Mesenchymal stem cell (in vitro differentiated cells and primary cell): ENCODE data around the gene SMARCAL1.
A peak's percentile ranks its signal among the peaks of the same experiment; 100 is the strongest.

Source experiments
- DNase-seq: peaks from one replicate; pipeline ENCODE4 v3.0.0-alpha.2; 2013
- H2AFZ ChIP-seq: one replicate; pipeline ENCODE4 v1.6.1; 2013; ENCODE audit warnings: low read depth, mild to moderate bottlenecking, control low read depth, inconsistent platforms, low read length, moderate library complexity
- H2AK5ac ChIP-seq: 2 replicates; pipeline ENCODE4 v1.6.1; 2013; ENCODE audit warnings: low read length, moderate library complexity, mild to moderate bottlenecking, inconsistent platforms; ENCODE audit not compliant: severe bottlenecking
- H2BK120ac ChIP-seq: one replicate; pipeline ENCODE4 v1.6.1; 2013; ENCODE audit warnings: low read depth, mild to moderate bottlenecking, inconsistent platforms, low read length, moderate library complexity
- H2BK12ac ChIP-seq, 2 experiments: one replicate each; pipeline ENCODE4 v1.6.1; 2013; ENCODE audit warnings: inconsistent platforms in 2 of 2, low read length in 2 of 2, mild to moderate bottlenecking in 2 of 2, moderate library complexity in 2 of 2, control low read depth in 1 of 2
- H2BK15ac ChIP-seq: one replicate; pipeline ENCODE4 v1.6.1; 2013; ENCODE audit warnings: mild to moderate bottlenecking, low read depth, inconsistent platforms; ENCODE audit not compliant: poor library complexity, severe bottlenecking
- H2BK5ac ChIP-seq: 2 replicates; pipeline ENCODE4 v1.6.1; 2013; ENCODE audit warnings: low read depth, mild to moderate bottlenecking, low read length, control low read depth, inconsistent platforms; ENCODE audit not compliant: poor library complexity, severe bottlenecking
- H3K14ac ChIP-seq, 2 experiments: one replicate each; pipeline ENCODE4 v1.6.1; 2013; ENCODE audit warnings: inconsistent platforms in 2 of 2, low read length in 2 of 2, control low read depth in 1 of 2, mild to moderate bottlenecking in 1 of 2, moderate library complexity in 1 of 2
- H3K18ac ChIP-seq, 2 experiments: one replicate each; pipeline ENCODE4 v1.6.1; 2013; ENCODE audit warnings: inconsistent platforms in 2 of 2, low read length in 2 of 2, control low read depth in 1 of 2, low read depth in 1 of 2, mild to moderate bottlenecking in 1 of 2
- H3K23ac ChIP-seq, 2 experiments: one replicate each; pipeline ENCODE4 v1.6.1; 2013; ENCODE audit warnings: inconsistent platforms in 2 of 2, low read length in 2 of 2, mild to moderate bottlenecking in 2 of 2, moderate library complexity in 2 of 2, control low read depth in 1 of 2
- H3K27ac ChIP-seq: 2 replicates; pipeline ENCODE4 v1.5.1; 2013; ENCODE audit warnings: mild to moderate bottlenecking, moderate library complexity, low read length, control low read depth, inconsistent platforms; ENCODE audit not compliant: poor library complexity, severe bottlenecking
- H3K27me3 ChIP-seq, 2 experiments: 2 replicates each; pipeline versions ENCODE4 v1.6.1 to v1.7.0; 2013; ENCODE audit warnings: low read length in 2 of 2, mild to moderate bottlenecking in 2 of 2, moderate library complexity in 2 of 2, control low read depth in 1 of 2, inconsistent platforms in 1 of 2; ENCODE audit not compliant: control insufficient read depth in 1 of 2, insufficient read depth in 1 of 2
- H3K36me3 ChIP-seq, 2 experiments: 2 replicates each; pipeline versions ENCODE4 v1.6.1 to v1.7.0; 2013; ENCODE audit warnings: low read length in 2 of 2, control low read depth in 1 of 2, inconsistent platforms in 1 of 2, low read depth in 1 of 2, mild to moderate bottlenecking in 1 of 2; ENCODE audit not compliant: insufficient read depth in 2 of 2, control insufficient read depth in 1 of 2
- H3K4ac ChIP-seq, 2 experiments: one replicate each; pipeline ENCODE4 v1.6.1; 2013; ENCODE audit warnings: inconsistent platforms in 2 of 2, low read length in 2 of 2, mild to moderate bottlenecking in 2 of 2, moderate library complexity in 2 of 2, control low read depth in 1 of 2, low read depth in 1 of 2
- H3K4me1 ChIP-seq: 2 replicates; pipeline ENCODE4 v1.6.1; 2013; ENCODE audit warnings: low read depth, low read length, control low read depth; ENCODE audit not compliant: control insufficient read depth, insufficient read depth
- H3K4me2 ChIP-seq: 2 replicates; pipeline ENCODE4 v1.6.1; 2013; ENCODE audit warnings: low read length, mild to moderate bottlenecking, inconsistent platforms; ENCODE audit not compliant: poor library complexity, severe bottlenecking
- H3K4me3 ChIP-seq, 2 experiments: 2 replicates each; pipeline versions ENCODE4 v1.5.1 to v1.7.0; 2013; ENCODE audit warnings: low read length in 2 of 2, mild to moderate bottlenecking in 2 of 2, control low read depth in 1 of 2, low read depth in 1 of 2; ENCODE audit not compliant: insufficient read depth in 1 of 2
- H3K79me1 ChIP-seq: replicated peaks from 2 replicates; pipeline ENCODE4 v1.6.1; 2013; ENCODE audit warnings: mild to moderate bottlenecking, control low read depth, low read length, inconsistent platforms; ENCODE audit not compliant: poor library complexity, severe bottlenecking
- H3K9ac ChIP-seq: 2 replicates; pipeline ENCODE4 v1.7.0; 2013; ENCODE audit warnings: mild to moderate bottlenecking, low read length, moderate library complexity
- H3K9me3 ChIP-seq: 2 replicates; pipeline ENCODE4 v1.7.0; 2013; ENCODE audit warnings: mild to moderate bottlenecking, low read length; ENCODE audit not compliant: control insufficient read depth
- H4K8ac ChIP-seq: one replicate; pipeline ENCODE4 v1.6.1; 2013; ENCODE audit warnings: inconsistent platforms, mild to moderate bottlenecking, low read length, moderate library complexity
- H4K91ac ChIP-seq: one replicate; pipeline ENCODE4 v1.6.1; 2013; ENCODE audit warnings: mild to moderate bottlenecking, low read length, inconsistent platforms
- WGBS: methylation state at CpG from one replicate; pipeline ENCODE4 v1.1.7; 2013; ENCODE audit warnings: mixed read lengths; 5-methylcytosine and 5-hydroxymethylcytosine counted together

Gene SMARCAL1

GRCh38 chr2:216404010-216404618, 8.2 kb upstream of the SMARCAL1 start:
- no peaks in the 10 kb centered on the region for H3K4me1 ChIP-seq
- H3K23ac ChIP-seq = no peak overlapping the region

DNA sequence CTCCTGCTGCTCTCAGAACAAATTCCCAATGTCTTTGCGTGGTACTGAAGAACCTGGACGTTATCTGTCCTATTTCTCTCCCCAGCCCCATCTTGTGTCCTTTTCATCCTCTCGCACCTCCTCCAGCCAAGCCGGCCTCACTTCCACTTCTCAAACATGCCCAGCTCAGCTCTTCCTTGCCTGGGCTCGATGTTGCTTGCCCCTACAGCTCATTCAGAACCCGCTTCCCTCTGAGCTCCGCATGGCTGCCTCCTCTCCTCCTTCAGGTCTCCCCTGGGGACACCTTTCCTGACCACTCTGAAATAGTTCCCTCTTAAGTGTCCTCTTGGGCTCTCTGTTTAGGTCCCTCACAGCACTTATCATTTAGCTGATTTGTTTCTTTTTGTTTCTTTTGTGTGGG, 6.7 kb upstream of the SMARCAL1 start:
- Histone ChIP-seq H2BK12ac (no peak overlapping the region), H3K4ac (no peak overlapping the region), H3K27me3 (peaks cover 0 to 4% of the 10 kb centered on the region in 2 experiments), H2BK5ac (no peak overlapping the region), H3K23ac (no peak overlapping the region), H3K27ac (no peak overlapping the region), H3K4me2 (no peak overlapping the region), H2AK5ac (no peak overlapping the region), H3K4me1 (no peaks in the 10 kb centered on the region), H4K91ac (no peak overlapping the region), H3K4me3 (no peak overlapping the region), H3K9me3 (peaks cover 3% of the 10 kb centered on the region), H3K14ac (no peak overlapping the region), H2AFZ (no peak overlapping the region), H2BK120ac (no peak overlapping the region), H3K9ac (no peak overlapping the region), H3K18ac (no peak overlapping the region), H3K36me3 (no peaks in the 10 kb centered on the region), H4K8ac (no peak overlapping the region), H2BK15ac (no peak overlapping the region), H3K79me1 (no peaks in the 10 kb centered on the region)
- 87% methylated on average over 7 of the region's 7 CpGs for WGBS
- DNase-seq = no peak

More at GRCh38 chr2:216404010-216404618, 8.2 kb upstream of the SMARCAL1 start:
- no peaks in the 10 kb centered on the region for H3K36me3 ChIP-seq
- no peak overlapping the region for H2AFZ ChIP-seq
- H3K4ac ChIP-seq = no peak overlapping the region
- peaks cover 3% of the 10 kb centered on the region for H3K9me3 ChIP-seq
- no peak overlapping the region for H2BK15ac ChIP-seq
- no peak overlapping the region for H3K27ac ChIP-seq
- no peak overlapping the region for H2BK120ac ChIP-seq
- no peak overlapping the region for H4K91ac ChIP-seq
- H3K9ac ChIP-seq = no peak overlapping the region
- no peak overlapping the region for H3K4me2 ChIP-seq
- WGBS = 50% methylated on average over 2 of the region's 5 CpGs
- H3K27me3 ChIP-seq = peaks cover 0 to 4% of the 10 kb centered on the region in 2 experiments
- no peak overlapping the region for H2BK5ac ChIP-seq
- peak; percentile 47 for DNase-seq
- H2BK12ac ChIP-seq = no peak overlapping the region
- no peak overlapping the region for H4K8ac ChIP-seq
- H2AK5ac ChIP-seq = no peak overlapping the region
- H3K18ac ChIP-seq = no peak overlapping the region
- H3K14ac ChIP-seq = no peak overlapping the region
- H3K79me1 ChIP-seq = no peaks in the 10 kb centered on the region
- H3K4me3 ChIP-seq = no peak overlapping the region

DNA sequence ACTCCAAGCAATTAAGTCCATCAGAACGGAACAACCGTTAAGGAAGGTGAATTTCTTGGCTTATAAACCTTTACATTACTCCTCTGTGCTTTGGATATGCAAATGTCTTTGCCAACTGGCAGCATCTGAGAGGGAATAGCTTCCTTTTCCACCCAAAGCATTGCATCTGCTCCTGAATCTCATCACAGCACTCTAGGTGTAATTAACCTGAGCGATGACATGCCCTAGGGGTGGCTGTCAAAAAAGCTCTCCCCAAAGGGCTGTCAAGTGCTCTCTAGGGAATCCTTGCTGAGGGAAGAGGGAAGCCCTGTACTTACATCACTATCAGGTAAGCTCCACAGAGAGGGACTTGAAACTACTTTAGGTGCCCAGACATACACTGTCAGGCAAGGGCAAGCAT, 5.5 kb upstream of the SMARCAL1 start:
- Histone ChIP-seq H3K79me1 (no peaks in the 10 kb centered on the region), H3K9ac (no peak overlapping the region), H3K9me3 (no peaks in the 10 kb centered on the region), H2AK5ac (no peak overlapping the region), H3K23ac (no peak overlapping the region), H3K18ac (no peak overlapping the region), H2BK15ac (no peak overlapping the region), H3K14ac (no peak overlapping the region), H2BK5ac (no peak overlapping the region), H3K4me3 (no peak overlapping the region), H3K4ac (no peak overlapping the region), H3K36me3 (no peaks in the 10 kb centered on the region), H3K4me2 (no peak overlapping the region), H2BK120ac (no peak overlapping the region), H3K27me3 (peaks cover 0 to 4% of the 10 kb centered on the region in 2 experiments), H4K91ac (no peak overlapping the region), H3K27ac (no peak overlapping the region), H4K8ac (no peak overlapping the region), H3K4me1 (no peaks in the 10 kb centered on the region), H2AFZ (no peak overlapping the region), H2BK12ac (no peak overlapping the region)
- WGBS = 91% methylated on average over 3 of the region's 3 CpGs
- no peak for DNase-seq

DNA sequence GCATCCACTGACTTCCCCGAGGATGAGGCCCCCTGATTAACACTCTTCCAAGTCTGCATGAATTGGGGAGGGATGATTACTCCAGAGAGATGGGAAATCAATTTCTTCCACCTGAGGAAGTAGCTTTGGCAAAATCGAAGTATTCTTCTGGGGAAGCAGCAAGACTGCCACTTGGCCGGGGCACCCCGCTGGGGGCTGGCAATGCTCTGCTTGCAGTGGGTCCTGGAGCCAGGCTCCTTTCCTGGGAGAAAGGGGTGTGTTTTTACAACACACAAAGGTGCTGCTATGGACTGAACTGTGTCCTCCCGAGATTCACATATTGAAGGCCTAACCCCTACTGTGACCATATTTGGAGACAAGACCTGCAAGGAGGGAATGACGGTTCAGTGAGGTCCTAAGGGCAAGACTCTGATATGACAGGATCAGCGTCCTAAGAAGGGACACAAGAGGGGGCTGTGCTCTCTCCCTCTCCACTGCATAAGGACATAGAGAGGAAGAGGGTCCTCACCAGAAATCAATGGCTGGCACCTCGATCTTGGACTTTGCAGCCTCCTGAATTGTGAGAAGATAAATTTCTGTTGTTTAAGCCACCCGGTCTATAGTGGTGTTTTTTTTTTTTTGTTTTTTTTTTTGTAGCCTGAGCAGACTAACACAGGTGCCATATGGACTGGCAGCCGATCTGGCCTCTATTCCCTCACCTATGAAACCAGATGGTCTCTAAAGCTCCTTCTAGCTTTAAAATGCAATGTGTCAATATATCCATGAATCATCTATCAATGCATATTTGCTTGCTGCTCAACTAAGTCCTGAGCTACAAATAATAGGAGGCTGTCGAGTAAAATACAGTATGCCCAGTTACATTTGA, 3.6 kb upstream of the SMARCAL1 start:
- no peak overlapping the region for H3K4me2 ChIP-seq
- H3K4ac ChIP-seq = no peak overlapping the region
- H2BK5ac ChIP-seq = no peak overlapping the region
- H3K4me1 ChIP-seq = peaks cover 2% of the 10 kb centered on the region
- H3K9me3 ChIP-seq = no peaks in the 10 kb centered on the region
- no peak overlapping the region for H2BK12ac ChIP-seq
- WGBS = 78% methylated on average over 9 of the region's 11 CpGs
- H3K14ac ChIP-seq = no peak overlapping the region
- no peak overlapping the region for H3K4me3 ChIP-seq
- H2BK15ac ChIP-seq = no peak overlapping the region
- peaks cover 0 to 4% of the 10 kb centered on the region in 2 experiments for H3K27me3 ChIP-seq
- H3K23ac ChIP-seq = no peak overlapping the region
- no peak overlapping the region for H3K18ac ChIP-seq
- no peak overlapping the region for H3K9ac ChIP-seq
- no peak overlapping the region for H2BK120ac ChIP-seq
- DNase-seq = no peak
- H2AFZ ChIP-seq = no peak overlapping the region
- H4K8ac ChIP-seq = no peak overlapping the region
- H2AK5ac ChIP-seq = no peak overlapping the region
- H3K79me1 ChIP-seq = peaks cover 4% of the 10 kb centered on the region
- no peak overlapping the region for H3K27ac ChIP-seq
- H4K91ac ChIP-seq = no peak overlapping the region
- H3K36me3 ChIP-seq = no peaks in the 10 kb centered on the region
